WTC11 (cell line): ENCODE measurements around the gene COG4.

Source experiments
- ATF2 ChIP-seq: sonication (generic); formaldehyde crosslinking; IDR thresholded peaks from 2 replicates; pipeline ENCODE4 v1.8.1; 2022; ENCODE audit warnings: low read depth, missing genetic modification reagents, borderline replicate concordance
- E2F4 ChIP-seq: sonication (generic); formaldehyde crosslinking; IDR thresholded peaks from 2 replicates; pipeline ENCODE4 v1.8.1; 2022; ENCODE audit warnings: low read depth, mild to moderate bottlenecking, moderate library complexity, missing genetic modification reagents, borderline replicate concordance
- JUN ChIP-seq: sonication (generic); formaldehyde crosslinking; IDR thresholded peaks from 2 replicates; pipeline ENCODE4 v1.8.0; 2023; ENCODE audit warnings: mild to moderate bottlenecking, missing genetic modification reagents
- MXD4 ChIP-seq: fragments of 250-450 bp; sonication (Bioruptor Pico); IDR thresholded peaks from 2 replicates; pipeline ENCODE4 v1.8.0; 2021; ENCODE audit warnings: mild to moderate bottlenecking, moderate library complexity, borderline replicate concordance
- NR2C2 ChIP-seq: sonication (generic); formaldehyde crosslinking; IDR thresholded peaks from 2 replicates; pipeline ENCODE4 v1.8.0; 2022; ENCODE audit warnings: mild to moderate bottlenecking, missing genetic modification reagents
- NR3C1 ChIP-seq: sonication (generic); formaldehyde crosslinking; conservative IDR thresholded peaks from 2 replicates; pipeline ENCODE4 v1.8.1; 2023; ENCODE audit warnings: low read depth, mild to moderate bottlenecking, missing genetic modification reagents
- SP1 ChIP-seq: sonication (generic); formaldehyde crosslinking; conservative IDR thresholded peaks from 2 replicates; pipeline ENCODE4 v1.8.1; 2022; ENCODE audit warnings: missing genetic modification reagents
- TP53 ChIP-seq: sonication (generic); formaldehyde crosslinking; IDR thresholded peaks from 2 replicates; pipeline ENCODE4 v1.8.1; 2023; ENCODE audit warnings: mild to moderate bottlenecking, missing genetic modification reagents
- ZNF121 ChIP-seq: sonication (generic); formaldehyde crosslinking; IDR thresholded peaks from 2 replicates; pipeline ENCODE4 v1.8.0; 2023; ENCODE audit warnings: missing genetic modification reagents
- ZNF232 ChIP-seq: sonication (generic); formaldehyde crosslinking; IDR thresholded peaks from 2 replicates; pipeline ENCODE4 v1.8.0; 2022; ENCODE audit warnings: mild to moderate bottlenecking, missing genetic modification reagents
- TF ChIP-seq, protein P1 (sequence below): fragments of 200-600 bp; IDR thresholded peaks from 2 replicates; pipeline ENCODE4 v1.8.0; 2022; ENCODE audit warnings: antibody characterized with exemption
- TF ChIP-seq, protein P2 (sequence below): sonication (generic); formaldehyde crosslinking; IDR thresholded peaks from 2 replicates; pipeline ENCODE4 v1.8.0; 2022; ENCODE audit warnings: mild to moderate bottlenecking, missing genetic modification reagents
- TF ChIP-seq, protein P3 (sequence below): sonication (generic); formaldehyde crosslinking; IDR thresholded peaks from 2 replicates; pipeline ENCODE4 v1.8.0; 2022; ENCODE audit warnings: mild to moderate bottlenecking, missing genetic modification reagents

DNA sequence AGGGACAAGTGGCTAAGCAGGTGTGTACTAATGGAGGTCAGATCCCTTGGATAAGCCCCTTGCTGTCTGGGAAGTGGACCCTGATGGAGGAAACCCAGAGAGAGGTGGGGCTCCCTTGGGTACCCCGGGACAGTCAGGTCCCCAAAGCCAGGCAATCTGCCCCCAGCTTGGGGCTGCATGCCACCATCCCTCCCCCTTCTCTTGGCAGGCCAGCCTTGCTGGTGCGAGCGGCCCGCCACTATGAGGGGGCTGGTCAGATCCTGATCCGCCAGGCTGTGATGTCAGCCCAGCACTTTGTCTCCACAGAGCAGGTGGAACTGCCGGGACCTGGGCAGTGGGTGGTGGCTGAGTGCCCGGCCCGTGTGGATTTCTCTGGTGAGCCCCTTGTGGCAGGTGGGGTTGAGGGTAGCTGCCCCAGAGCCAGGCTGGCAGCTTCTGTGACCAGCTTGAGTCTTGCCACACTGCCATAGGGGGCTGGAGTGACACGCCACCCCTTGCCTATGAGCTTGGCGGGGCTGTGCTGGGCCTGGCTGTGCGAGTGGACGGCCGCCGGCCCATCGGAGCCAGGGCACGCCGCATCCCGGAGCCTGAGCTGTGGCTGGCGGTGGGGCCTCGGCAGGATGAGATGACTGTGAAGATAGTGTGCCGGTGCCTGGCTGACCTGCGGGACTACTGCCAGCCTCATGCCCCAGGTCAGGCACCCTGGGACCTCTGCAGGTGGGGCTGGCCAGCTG is 48.9 kb downstream of the COG4 start:
- TF ChIP-seq, protein P1, sequence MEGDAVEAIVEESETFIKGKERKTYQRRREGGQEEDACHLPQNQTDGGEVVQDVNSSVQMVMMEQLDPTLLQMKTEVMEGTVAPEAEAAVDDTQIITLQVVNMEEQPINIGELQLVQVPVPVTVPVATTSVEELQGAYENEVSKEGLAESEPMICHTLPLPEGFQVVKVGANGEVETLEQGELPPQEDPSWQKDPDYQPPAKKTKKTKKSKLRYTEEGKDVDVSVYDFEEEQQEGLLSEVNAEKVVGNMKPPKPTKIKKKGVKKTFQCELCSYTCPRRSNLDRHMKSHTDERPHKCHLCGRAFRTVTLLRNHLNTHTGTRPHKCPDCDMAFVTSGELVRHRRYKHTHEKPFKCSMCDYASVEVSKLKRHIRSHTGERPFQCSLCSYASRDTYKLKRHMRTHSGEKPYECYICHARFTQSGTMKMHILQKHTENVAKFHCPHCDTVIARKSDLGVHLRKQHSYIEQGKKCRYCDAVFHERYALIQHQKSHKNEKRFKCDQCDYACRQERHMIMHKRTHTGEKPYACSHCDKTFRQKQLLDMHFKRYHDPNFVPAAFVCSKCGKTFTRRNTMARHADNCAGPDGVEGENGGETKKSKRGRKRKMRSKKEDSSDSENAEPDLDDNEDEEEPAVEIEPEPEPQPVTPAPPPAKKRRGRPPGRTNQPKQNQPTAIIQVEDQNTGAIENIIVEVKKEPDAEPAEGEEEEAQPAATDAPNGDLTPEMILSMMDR: no peak
- no peak for TF ChIP-seq NR2C2 (CRISPR knock-in tag)
- TF ChIP-seq, protein P2, sequence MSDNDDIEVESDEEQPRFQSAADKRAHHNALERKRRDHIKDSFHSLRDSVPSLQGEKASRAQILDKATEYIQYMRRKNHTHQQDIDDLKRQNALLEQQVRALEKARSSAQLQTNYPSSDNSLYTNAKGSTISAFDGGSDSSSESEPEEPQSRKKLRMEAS (CRISPR knock-in tag): no peak
- TF ChIP-seq NR3C1: no peak
- TF ChIP-seq ZNF121 (CRISPR knock-in tag): no peak
- TF ChIP-seq SP1: no peak
- TF ChIP-seq TP53: no peak
- TF ChIP-seq, protein P3, sequence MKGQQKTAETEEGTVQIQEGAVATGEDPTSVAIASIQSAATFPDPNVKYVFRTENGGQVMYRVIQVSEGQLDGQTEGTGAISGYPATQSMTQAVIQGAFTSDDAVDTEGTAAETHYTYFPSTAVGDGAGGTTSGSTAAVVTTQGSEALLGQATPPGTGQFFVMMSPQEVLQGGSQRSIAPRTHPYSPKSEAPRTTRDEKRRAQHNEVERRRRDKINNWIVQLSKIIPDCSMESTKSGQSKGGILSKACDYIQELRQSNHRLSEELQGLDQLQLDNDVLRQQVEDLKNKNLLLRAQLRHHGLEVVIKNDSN (CRISPR knock-in tag): no peak
- no peak for TF ChIP-seq JUN (CRISPR knock-in tag)
- TF ChIP-seq ATF2: no peak
- no peak for TF ChIP-seq ZNF232 (CRISPR knock-in tag)
- TF ChIP-seq E2F4: no peak
- TF ChIP-seq MXD4 (CRISPR knock-in tag): no peak
